ENCODE data around the gene OSBP.
"Not testable (repeated sequence)": the region's sequence is repeated elsewhere in the genome, so short reads cannot be mapped to it uniquely, and the experiment has no call there.

The OSBP gene

GRCh38 chr11:59556115-59556916, 59.3 kb downstream of the OSBP start:
- ATAC-seq (replicated peaks) (no peak), DNase-seq (peak; percentile 45 to 52 (median 48))
- Mint-ChIP-seq H3K36me3 (ENCODE audit: insufficient read depth) (peaks cover 66% of the 10 kb centered on the region), H3K4me3 (peak overlapping the region; percentile 70 to 83), H3K27ac (peak overlapping the region; percentile 71 to 92), H3K4me1 (ENCODE audit: low read depth in 2 of 2) (peaks cover 25 to 34% of the 10 kb centered on the region in 2 donors), H3K27me3 (no peaks in the 10 kb centered on the region), H3K9me3 (no peaks in the 10 kb centered on the region)

DNA sequence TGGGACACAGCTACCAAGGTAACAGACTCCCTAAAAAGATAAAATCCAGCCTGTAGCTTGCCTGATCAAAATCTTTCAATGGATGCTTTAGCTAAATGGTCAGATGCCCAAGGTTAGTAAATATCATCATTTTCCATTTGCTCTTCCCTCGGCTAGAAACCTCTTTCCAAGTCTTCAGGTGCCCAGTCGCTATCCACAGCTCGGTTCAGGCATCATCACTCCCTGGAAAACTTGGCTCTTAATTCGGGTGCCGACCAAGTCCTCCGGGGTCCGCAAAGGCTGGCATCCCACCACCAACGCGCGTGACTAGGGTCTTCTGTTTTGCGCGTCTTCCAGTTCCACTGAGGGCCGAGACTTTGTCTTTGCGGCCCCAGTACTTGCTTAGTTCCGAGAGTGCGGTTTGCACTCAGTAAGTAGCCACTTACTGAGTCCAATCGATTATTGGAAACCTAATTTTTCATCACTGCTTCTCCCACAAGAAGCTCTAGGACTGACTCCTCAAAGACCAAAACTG, 59.9 kb downstream of the OSBP start:
- H3K27me3 Mint-ChIP-seq, result no peaks in the 10 kb centered on the region
- H3K36me3 Mint-ChIP-seq (ENCODE audit: insufficient read depth), result peaks cover 67% of the 10 kb centered on the region
- DNase-seq, result no peak
- H3K9me3 Mint-ChIP-seq, result no peaks in the 10 kb centered on the region
- H3K4me3 Mint-ChIP-seq, result peak overlapping the region; percentile 70 to 83
- ATAC-seq (replicated peaks), result no peak
- H3K27ac Mint-ChIP-seq, result peak overlapping the region; percentile 71 to 92
- peaks cover 27 to 36% of the 10 kb centered on the region in 2 donors for H3K4me1 Mint-ChIP-seq (ENCODE audit: low read depth in 2 of 2)

DNA sequence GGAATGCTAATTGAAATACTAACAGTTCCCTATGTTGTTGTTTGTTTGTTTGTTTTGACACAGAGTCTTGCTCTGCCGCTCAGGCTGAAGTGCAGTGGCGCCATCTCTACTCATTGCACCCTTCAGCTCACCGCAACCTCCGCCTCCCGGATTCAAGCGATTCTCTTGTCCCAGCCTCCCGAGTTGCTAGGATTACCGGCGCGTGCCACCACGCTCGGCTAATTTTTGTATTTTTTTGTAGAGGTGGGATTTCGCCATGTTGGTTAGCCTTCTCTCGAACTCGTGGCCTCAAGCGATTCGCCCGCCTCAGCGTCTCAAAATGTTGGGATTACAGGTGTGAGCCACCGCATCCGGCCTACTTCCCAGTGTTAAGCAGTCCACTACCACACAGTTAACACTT, 62.3 kb downstream of the OSBP start:
- no peak for DNase-seq
- H3K27me3 Mint-ChIP-seq, result no peaks in the 10 kb centered on the region

GRCh38 chr11:59552844-59553243, 62.7 kb downstream of the OSBP start:
- H3K9me3 Mint-ChIP-seq, result no peaks in the 10 kb centered on the region
- H3K36me3 Mint-ChIP-seq (ENCODE audit: insufficient read depth), result peaks cover 61% of the 10 kb centered on the region
- peaks cover 32% of the 10 kb centered on the region in 2 donors for H3K4me1 Mint-ChIP-seq (ENCODE audit: low read depth in 2 of 2)
- H3K4me3 Mint-ChIP-seq, result peak overlapping the region in 1 of 2 donors; percentile 3
- H3K27ac Mint-ChIP-seq, result no peak overlapping the region
- ATAC-seq (replicated peaks), result no peak
- no peak for DNase-seq
- no peaks in the 10 kb centered on the region for H3K27me3 Mint-ChIP-seq

More for the DNA sequence above, 62.3 kb downstream of the OSBP start:
- Mint-ChIP-seq H3K4me3 (peak overlapping the region in 1 of 2 donors; percentile 23), H3K9me3 (no peaks in the 10 kb centered on the region), H3K36me3 (ENCODE audit: insufficient read depth) (peaks cover 64% of the 10 kb centered on the region), H3K4me1 (ENCODE audit: low read depth in 2 of 2) (peaks cover 32 to 35% of the 10 kb centered on the region in 2 donors), H3K27ac (peak overlapping the region in 1 of 2 donors; percentile 62)
- ATAC-seq (replicated peaks), result no peak

DNA sequence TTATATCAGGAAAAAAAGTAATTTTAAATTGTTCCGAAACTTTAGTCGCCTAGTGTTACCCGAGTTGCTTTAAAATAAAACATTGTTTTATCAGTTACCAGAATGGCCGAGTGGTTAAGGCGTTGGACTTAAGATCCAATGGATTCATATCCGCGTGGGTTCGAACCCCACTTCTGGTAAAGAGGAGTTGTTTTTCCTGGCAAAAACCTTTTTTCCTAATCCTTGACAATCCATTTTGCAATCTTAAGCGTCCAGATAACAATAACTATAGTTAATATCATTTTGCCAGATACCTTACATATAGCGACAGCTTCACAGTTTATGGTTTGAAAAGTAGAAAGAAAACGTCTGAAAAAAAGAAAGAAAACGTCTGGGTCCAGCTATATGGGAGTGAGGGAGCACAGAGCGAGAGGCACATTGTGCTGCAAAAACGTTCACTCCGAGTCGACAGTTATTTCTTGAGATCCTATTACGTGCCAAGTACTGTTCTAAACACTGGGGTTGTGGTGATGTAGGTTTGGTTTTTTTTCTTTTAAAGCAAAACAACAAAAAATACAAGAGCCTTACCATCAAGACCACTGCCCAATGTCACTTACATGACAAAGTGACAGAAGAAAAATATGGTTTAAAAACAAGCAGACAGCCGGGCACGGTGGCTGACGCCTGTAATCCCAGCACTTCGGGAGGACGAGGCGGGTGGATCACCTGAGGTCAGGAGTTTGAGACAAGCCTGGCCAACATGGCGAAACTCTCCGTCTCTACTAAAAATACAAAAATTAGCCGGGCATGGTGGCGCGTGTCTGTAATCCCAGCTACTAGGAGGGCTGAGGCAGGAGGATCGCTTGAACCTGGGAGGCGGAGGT, 63.7 kb downstream of the OSBP start:
- ATAC-seq (replicated peaks) (no peak), DNase-seq (no peak)
- Mint-ChIP-seq H3K27me3 (no peaks in the 10 kb centered on the region), H3K4me1 (ENCODE audit: low read depth in 2 of 2) (peaks cover 27% of the 10 kb centered on the region in 2 donors), H3K27ac (peak overlapping the region; percentile 99 to 100), H3K36me3 (ENCODE audit: insufficient read depth) (peaks cover 51% of the 10 kb centered on the region), H3K9me3 (no peaks in the 10 kb centered on the region), H3K4me3 (peak overlapping the region; percentile 88 to 96)

GRCh38 chr11:59550842-59551658, 64.5 kb downstream of the OSBP start:
- peak; percentile 75 to 84 (median 79) for DNase-seq
- H3K27ac Mint-ChIP-seq, result peak overlapping the region; percentile 99 to 100

DNA sequence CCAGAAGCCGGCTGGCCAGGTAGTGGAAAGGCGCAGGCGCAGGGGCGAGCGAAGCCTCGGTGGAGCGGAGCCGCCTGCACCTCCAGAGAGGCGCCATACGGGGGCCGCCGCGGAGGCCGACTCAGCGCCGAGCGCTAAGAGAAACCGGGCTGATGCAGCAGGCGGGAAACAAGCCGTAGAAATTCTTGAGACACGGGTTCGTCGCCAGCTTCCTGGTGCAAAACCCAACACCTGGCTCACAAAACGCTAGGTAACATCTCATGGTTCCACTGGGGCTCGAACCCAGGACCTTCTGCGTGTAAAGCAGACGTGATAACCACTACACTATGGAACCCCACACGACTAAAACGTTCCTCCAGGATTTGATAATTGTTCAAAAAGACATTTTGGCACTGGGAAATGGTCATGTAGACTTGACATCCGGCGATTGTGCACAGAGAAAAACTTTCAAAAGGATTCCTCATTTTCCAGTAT, 65.2 kb downstream of the OSBP start:
- DNase-seq (peak; percentile 81 to 87 (median 81)), ATAC-seq (replicated peaks) (peak; percentile 86)
- Mint-ChIP-seq H3K4me3 (peak overlapping the region; percentile 88 to 96), H3K9me3 (no peaks in the 10 kb centered on the region), H3K4me1 (ENCODE audit: low read depth in 2 of 2) (peaks cover 17% of the 10 kb centered on the region in 2 donors), H3K27me3 (peaks cover 0 to under 1% of the 10 kb centered on the region in 2 donors), H3K27ac (peak overlapping the region; percentile 99 to 100), H3K36me3 (ENCODE audit: insufficient read depth) (peaks cover 36% of the 10 kb centered on the region)

More at GRCh38 chr11:59550842-59551658, 64.5 kb downstream of the OSBP start:
- Mint-ChIP-seq H3K9me3 (no peaks in the 10 kb centered on the region), H3K4me3 (peak overlapping the region; percentile 88 to 96), H3K4me1 (ENCODE audit: low read depth in 2 of 2) (peaks cover 22% of the 10 kb centered on the region in 2 donors), H3K36me3 (ENCODE audit: insufficient read depth) (peaks cover 43% of the 10 kb centered on the region), H3K27me3 (no peaks in the 10 kb centered on the region)
- ATAC-seq (replicated peaks), result peak; percentile 57

GRCh38 chr11:59548309-59548656, 67.3 kb downstream of the OSBP start:
- H3K27me3 Mint-ChIP-seq, result peaks cover 8 to 12% of the 10 kb centered on the region in 2 donors
- H3K9me3 Mint-ChIP-seq, result no peaks in the 10 kb centered on the region
- peaks cover 32% of the 10 kb centered on the region for H3K36me3 Mint-ChIP-seq (ENCODE audit: insufficient read depth)
- DNase-seq, result no peak
- H3K4me1 Mint-ChIP-seq (ENCODE audit: low read depth in 2 of 2), result peaks cover 17% of the 10 kb centered on the region in 2 donors
- H3K27ac Mint-ChIP-seq, result no peak overlapping the region
- ATAC-seq (replicated peaks), result no peak
- no peak overlapping the region for H3K4me3 Mint-ChIP-seq

DNA sequence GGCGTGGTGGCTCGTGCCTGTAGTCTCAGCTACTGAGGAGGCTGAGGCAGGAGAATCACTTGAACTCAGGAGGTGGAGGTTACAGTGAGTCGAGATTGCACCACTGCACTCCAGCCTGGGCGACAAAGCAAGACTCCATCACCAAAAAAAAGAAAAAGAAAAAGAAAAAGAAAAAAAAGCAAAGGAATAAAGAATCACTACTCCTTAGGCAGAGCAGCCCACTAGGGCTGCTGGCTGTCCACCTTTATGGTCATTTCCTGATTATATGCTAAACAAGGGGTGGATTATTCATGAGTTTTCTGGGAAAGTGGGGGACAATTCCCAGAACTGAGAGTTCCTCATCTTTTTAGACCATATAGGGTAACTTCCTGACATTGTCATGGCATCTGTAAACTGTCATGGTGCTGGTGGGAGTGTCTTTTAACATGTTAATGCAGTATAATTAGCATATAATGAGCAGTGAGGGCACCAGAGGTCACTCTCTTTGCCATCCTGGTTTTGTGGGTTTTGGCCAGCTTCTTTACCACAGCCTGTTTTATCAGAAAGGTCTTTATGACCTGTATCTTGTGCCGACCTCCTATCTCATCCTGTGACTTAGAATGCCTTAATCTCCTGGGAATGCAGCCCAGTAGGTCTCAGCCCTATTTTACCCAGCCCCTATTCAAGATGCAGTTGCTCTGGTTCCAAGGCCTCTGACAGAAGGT, 67.8 kb downstream of the OSBP start:
- not testable (repeated sequence) for H3K27ac Mint-ChIP-seq; ATAC-seq (replicated peaks); H3K4me3 Mint-ChIP-seq; H3K9me3 Mint-ChIP-seq; DNase-seq
- peaks cover 17% of the 10 kb centered on the region in 2 donors for H3K4me1 Mint-ChIP-seq (ENCODE audit: low read depth in 2 of 2)
- peaks cover 8 to 12% of the 10 kb centered on the region in 2 donors for H3K27me3 Mint-ChIP-seq
- peaks cover 32% of the 10 kb centered on the region for H3K36me3 Mint-ChIP-seq (ENCODE audit: insufficient read depth)

- ATAC-seq (replicated peaks) (no peak), DNase-seq (no peak)
- Mint-ChIP-seq H3K4me3 (no peak overlapping the region), H3K27ac (no peak overlapping the region), H3K27me3 (peaks cover 8 to 12% of the 10 kb centered on the region in 2 donors), H3K36me3 (ENCODE audit: insufficient read depth) (peaks cover 11% of the 10 kb centered on the region), H3K4me1 (ENCODE audit: low read depth in 2 of 2) (peaks cover 3 to 7% of the 10 kb centered on the region in 2 donors), H3K9me3 (no peaks in the 10 kb centered on the region)
Observed at GRCh38 chr11:59545179-59546020, 70.2 kb downstream of the OSBP start.

DNA sequence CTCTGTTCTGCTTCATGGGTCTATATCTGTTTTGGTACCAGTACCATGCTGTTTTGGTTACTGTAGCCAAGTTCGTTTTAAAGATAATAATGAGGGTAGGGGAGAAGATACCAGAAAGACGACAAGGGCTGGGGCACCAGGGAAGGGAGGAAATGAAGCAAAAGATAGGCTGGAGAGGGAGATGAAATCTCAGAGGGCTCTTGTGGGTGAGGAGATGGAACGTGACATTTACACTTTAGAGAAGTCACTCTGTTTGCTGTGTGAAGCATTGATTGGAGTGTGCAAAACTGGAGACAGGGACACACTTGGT, 70.8 kb downstream of the OSBP start:
- ATAC-seq (replicated peaks), result no peak
- Mint-ChIP-seq H3K36me3 (ENCODE audit: insufficient read depth) (peaks cover 5% of the 10 kb centered on the region), H3K9me3 (no peaks in the 10 kb centered on the region), H3K4me3 (no peak overlapping the region), H3K27ac (no peak overlapping the region), H3K27me3 (peaks cover 8 to 12% of the 10 kb centered on the region in 2 donors), H3K4me1 (ENCODE audit: low read depth in 2 of 2) (peaks cover 3 to 6% of the 10 kb centered on the region in 2 donors)
- no peak for DNase-seq

DNA sequence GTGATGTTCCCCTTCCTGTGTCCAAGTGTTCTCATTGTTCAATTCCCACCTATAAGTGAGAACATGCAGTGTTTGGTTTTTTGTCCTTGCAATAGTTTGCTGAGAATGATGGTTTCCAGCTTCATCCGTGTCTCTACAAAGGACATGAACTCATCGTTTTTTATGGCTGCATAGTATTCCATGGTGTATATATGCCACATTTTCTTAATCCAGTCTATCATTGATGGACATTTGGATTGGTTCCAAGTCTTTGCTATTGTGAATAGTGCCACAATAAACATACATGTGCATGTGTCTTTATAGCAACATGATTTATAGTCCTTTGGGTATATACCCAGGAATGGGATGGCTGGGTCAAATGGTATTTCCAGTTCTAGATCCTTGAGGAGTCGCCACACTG, 71.9 kb downstream of the OSBP start:
- H3K4me3 Mint-ChIP-seq; H3K36me3 Mint-ChIP-seq (ENCODE audit: insufficient read depth); H3K9me3 Mint-ChIP-seq; H3K4me1 Mint-ChIP-seq (ENCODE audit: low read depth in 2 of 2); ATAC-seq (replicated peaks); H3K27ac Mint-ChIP-seq; DNase-seq: not testable (repeated sequence)
- H3K27me3 Mint-ChIP-seq, result peaks cover 8 to 12% of the 10 kb centered on the region in 2 donors

Measured in effector memory CD8-positive, alpha-beta T cell (primary cell).